ENCODE data around the gene ANTKMT. TPM values are rescaled to one million over a fixed set of nuclear protein-coding genes. Genes with fewer than 3 reads are reported as not detected.

The ANTKMT gene
- total RNA-seq, 1 experiment from 2014 or later = 93.6 TPM

GRCh38 chr16:756428-756827 lies 35.5 kb downstream of the ANTKMT start:
- DNase-seq (ENCODE audit: low read depth, low spot score) (no peak), ATAC-seq (no peak)
- ChIA-PET POLR2A (no interaction called here), CTCF (no interaction called here)
- Histone ChIP-seq H3K4me3 (ENCODE audit: low read depth in 2 of 2, low read length in 2 of 2) (no peak overlapping the region), H3K27ac (ENCODE audit: low read length) (no peak overlapping the region), H3K4me1 (ENCODE audit: control insufficient read depth, insufficient read depth, low read length) (peaks cover 10% of the 10 kb centered on the region), H3K27me3 (ENCODE audit: control insufficient read depth, insufficient read depth, low read length) (no peaks in the 10 kb centered on the region), H3K9me3 (ENCODE audit: control insufficient read depth, insufficient read depth, low read depth, low read length) (no peaks in the 10 kb centered on the region), H3K36me3 (ENCODE audit: control insufficient read depth, insufficient read depth, low read length) (no peaks in the 10 kb centered on the region)
- BruUV-seq (replicated peaks) = no TSS peak
- TF ChIP-seq CTCF (IDR thresholded peaks at IDR 0.05) (no peak), REST (IDR thresholded peaks at IDR 0.05; ENCODE audit: insufficient read depth in 1 of 2, low read depth in 2 of 2, low read length in 1 of 2) (no peak), SIN3A (IDR thresholded peaks at IDR 0.05; ENCODE audit: borderline replicate concordance, insufficient read depth, low read depth, low read length) (no peak), TCF7L2 (IDR thresholded peaks at IDR 0.05; ENCODE audit: low read depth, low read length) (no peak), POLR2AphosphoS5 (IDR thresholded peaks at IDR 0.05; ENCODE audit: low read depth, low read length) (no peak)
- intact Hi-C loops (cut with micrococcal nuclease; ENCODE audit: unreplicated experiment) = no loop called here
- in situ Hi-C loops (cut with HindIII; ENCODE audit: low pct_unique_long_range_greater_than_20kb, low sequenced_read_pairs) = no loop called here

GRCh38 chr16:759110-759910 lies 38.4 kb downstream of the ANTKMT start:
- H3K27ac ChIP-seq (ENCODE audit: low read length) = no peak overlapping the region
- no peaks in the 10 kb centered on the region for H3K36me3 ChIP-seq (ENCODE audit: control insufficient read depth, insufficient read depth, low read length)
- intact Hi-C loops (cut with micrococcal nuclease; ENCODE audit: unreplicated experiment) (no loop called here), in situ Hi-C loops (cut with HindIII; ENCODE audit: low pct_unique_long_range_greater_than_20kb, low sequenced_read_pairs) (no loop called here)
- no peak for ATAC-seq
- DNase-seq (ENCODE audit: low read depth, low spot score) = no peak
- BruUV-seq (replicated peaks) = no TSS peak
- TF ChIP-seq POLR2AphosphoS5 (IDR thresholded peaks at IDR 0.05; ENCODE audit: low read depth, low read length) = no peak
- no peak for TF ChIP-seq CTCF (IDR thresholded peaks at IDR 0.05)
- ChIA-PET POLR2A (interaction anchor here (0.7 to 1.1 kb wide), 2 partner anchors 33 to 44 kb away, joined by 5 to 6 read pairs; partner anchors contain the start of gene HAGHL), CTCF (no interaction called here)
- H3K9me3 ChIP-seq (ENCODE audit: control insufficient read depth, insufficient read depth, low read depth, low read length) = no peaks in the 10 kb centered on the region
- H3K27me3 ChIP-seq (ENCODE audit: control insufficient read depth, insufficient read depth, low read length) = no peaks in the 10 kb centered on the region
- H3K4me1 ChIP-seq (ENCODE audit: control insufficient read depth, insufficient read depth, low read length) = peaks cover 18% of the 10 kb centered on the region
- H3K4me3 ChIP-seq (ENCODE audit: low read depth in 2 of 2, low read length in 2 of 2) = no peak overlapping the region

All from Panc1 (cell line).